GM21825 (cell line): ENCODE data around the gene URB2.

Experiments used
- ATAC-seq: cut with Tn5 transposase; IDR thresholded peaks from one replicate; pipeline ENCODE4 v1.9.1; 2021; ENCODE audit warnings: mild to moderate bottlenecking, moderate library complexity; ENCODE audit not compliant: unreplicated experiment

The URB2 gene

DNA sequence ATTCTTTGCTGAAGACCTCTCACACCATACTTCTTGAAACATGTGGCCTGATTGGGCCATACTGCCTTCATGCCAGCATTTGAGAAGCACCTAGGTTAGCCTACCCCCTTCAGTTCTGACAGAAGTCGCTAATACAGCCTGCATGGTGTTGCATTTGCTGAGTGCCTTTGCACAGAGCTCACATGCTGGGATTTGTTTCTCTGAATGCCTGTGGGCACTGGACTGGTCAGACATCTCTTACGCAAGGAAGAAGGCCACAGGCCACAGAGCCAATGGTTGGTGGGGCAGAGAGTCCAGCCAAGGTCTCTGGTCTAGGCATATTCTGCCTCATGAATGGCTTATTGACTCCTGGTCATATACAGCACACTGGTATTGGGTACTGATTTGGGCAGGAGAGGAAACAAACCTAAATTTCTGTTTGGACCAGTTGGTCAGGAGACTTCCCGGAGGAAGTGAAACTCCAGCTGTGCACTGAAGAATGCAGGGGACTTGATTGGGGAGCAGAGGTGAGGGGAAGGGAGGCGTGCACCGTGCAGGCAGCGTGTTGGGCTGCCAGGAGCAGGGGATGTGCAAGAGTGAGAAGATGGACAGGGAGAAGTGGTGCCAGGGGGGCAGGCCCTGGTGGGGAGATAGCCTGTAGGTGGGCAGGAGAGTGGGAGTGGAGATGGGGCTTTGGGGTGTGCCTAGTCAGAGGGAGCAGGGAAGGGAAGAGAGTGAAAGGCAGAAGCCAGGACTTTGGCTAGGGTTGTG lies 18.1 kb downstream of the URB2 start:
- no peak for ATAC-seq

DNA sequence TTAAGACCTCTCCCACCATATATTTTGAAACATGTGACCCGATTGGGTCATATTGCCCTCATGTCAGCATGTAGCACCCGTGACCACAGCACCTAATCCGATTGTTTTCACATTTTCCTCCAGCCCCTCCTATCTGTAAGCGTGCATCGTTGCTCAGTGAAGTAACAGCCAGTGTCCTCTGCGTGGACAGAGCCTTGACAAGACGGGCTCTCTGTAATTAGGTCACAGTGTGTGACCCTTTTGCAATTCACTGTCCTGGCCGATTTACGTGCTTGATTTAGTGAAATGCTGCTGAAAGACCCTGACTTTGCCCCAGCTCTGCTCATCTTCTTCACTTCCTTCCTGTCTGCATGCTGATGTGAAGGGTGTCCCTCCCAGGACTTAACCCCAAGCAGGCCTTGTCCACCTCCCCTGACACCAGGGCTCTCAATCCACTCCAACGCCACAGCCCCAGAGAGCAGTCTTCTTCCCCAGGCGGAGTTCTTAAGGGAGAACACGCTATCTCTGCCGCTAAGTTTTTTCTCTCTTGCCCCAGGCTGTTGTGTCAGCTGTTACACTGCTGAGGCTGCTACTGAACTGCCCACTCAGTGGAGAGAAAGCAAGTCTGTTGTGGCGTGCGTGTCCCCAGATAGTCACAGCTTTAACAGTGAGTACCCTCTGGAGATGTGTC lies 19.4 kb downstream of the URB2 start:
- ATAC-seq: no peak

GRCh38 chr1:229648406-229648805 lies 22.4 kb downstream of the URB2 start:
- ATAC-seq: no peak

DNA sequence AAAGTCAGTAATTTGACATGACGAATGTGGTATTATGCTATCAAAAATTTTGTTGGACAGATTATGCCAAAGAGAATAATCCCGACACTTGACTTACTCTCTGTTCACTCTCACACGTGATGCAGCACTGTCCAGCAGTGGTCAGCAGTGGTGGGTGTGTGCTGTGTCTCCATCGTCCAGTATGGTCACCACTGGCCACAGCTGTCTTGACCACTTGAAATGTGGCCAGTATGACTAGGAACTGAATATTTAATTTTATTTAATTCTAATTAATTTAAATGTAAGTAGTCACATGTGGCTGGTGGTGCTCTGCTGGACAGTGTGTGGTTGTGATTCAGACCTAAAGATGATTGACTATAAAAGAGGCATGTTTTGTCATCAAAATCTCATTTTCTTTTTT lies 24.0 kb downstream of the URB2 start:
- no peak for ATAC-seq

DNA sequence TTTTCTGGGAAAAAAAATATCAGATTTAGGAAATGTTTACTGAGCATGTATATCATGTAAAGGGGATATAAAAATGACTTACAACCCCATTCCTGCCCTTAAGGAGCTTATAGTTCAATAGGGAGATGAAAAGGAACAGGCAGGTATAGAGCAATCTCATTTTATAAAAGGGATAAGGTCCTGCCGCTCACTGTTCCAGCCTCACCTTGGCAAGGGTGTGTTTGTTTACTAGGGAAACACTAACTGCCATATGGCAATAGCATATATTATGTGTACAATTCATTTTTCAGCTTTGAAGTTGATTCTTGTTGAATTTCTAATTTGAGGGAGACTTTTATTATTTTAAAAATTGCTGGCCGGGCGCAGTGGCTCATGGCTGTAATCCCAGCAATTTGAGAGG lies 25.5 kb downstream of the URB2 start:
- ATAC-seq: no peak

- ATAC-seq: no peak
These were observed 27.4 kb downstream of the URB2 start for GRCh38 chr1:229653420-229653819.

DNA sequence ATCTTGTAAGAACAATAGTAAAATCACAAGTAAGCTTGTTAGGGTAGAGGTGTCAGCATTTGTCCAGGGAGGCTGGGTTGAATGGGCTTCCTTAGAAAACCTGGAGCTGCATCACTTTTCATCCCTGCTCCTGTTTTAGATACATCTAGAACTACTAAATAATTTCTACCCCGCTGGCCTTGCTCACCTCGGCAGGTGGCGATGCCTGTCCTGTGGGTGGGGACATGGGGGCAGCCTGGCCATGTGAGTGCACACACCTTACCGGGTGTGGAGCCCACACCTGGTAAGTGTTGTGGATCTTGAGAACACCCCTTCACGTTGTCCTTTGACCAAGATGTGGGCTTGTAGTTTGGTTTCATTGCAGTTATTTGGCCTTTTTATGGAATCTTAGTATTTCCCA lies 29.7 kb downstream of the URB2 start:
- no peak for ATAC-seq

DNA sequence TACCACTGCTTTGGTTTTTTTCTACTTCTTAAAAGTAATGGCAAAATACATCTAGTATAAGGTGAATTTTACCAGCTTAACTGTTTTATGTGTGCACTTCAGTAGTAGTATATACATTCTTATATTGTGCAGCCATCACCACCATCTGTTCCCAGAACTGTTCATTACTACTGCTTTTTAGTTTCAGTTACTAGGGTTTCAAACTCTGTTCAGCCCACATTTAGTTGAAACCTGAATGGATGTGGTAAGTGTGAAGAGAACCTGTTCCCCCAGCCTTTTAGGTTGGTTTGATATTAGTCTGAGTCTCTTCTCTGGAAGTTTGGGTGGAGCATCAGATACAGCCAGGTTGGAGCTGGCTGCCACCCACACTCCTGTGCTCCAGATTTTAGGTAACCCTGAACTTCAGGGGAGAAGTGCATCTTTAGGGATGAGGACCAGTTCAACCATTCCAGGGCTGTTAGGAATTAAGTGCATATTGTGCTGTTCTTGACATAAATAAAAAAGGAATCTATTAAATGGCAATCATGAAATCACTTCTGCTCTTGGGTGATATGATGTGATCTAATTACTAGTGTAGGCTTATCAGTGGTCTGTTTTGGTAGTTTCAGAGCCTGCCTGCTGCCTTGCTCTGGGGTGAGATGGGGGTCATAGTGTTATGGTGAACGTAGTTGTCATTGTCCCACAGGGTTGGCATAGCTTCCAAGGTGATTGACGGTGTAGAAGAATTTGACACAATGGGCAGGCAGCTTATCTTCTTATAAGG lies 32.1 kb downstream of the URB2 start:
- ATAC-seq: no peak

GRCh38 chr1:229661022-229661877 lies 35.2 kb downstream of the URB2 start:
- peak; percentile 77 for ATAC-seq

- no peak for ATAC-seq
These were observed 35.9 kb downstream of the URB2 start for GRCh38 chr1:229661897-229662296.

- peak; percentile 48 for ATAC-seq
These were observed 38.2 kb downstream of the URB2 start for GRCh38 chr1:229664133-229664689.

GRCh38 chr1:229665912-229666558 lies 40.0 kb downstream of the URB2 start:
- ATAC-seq: no peak

DNA sequence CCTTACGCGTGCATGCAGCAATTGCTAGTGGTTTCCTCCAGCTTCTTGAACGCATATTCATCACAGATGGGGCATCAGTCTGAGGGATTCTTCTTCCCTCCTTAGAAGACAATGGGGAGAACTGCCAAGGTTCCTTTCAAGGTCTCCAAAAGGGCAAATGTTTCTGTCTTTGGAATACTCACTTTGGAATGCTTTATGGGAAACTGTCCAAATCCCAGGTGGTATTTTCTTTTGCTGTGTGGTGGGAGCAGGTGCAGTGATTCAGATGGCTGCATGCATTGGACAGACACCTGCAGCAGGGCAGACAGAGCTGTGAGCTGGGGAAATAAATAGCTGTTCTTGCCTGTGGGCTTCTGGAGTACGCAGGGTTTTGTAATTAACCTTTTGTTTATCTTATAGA lies 40.5 kb downstream of the URB2 start:
- no peak for ATAC-seq

DNA sequence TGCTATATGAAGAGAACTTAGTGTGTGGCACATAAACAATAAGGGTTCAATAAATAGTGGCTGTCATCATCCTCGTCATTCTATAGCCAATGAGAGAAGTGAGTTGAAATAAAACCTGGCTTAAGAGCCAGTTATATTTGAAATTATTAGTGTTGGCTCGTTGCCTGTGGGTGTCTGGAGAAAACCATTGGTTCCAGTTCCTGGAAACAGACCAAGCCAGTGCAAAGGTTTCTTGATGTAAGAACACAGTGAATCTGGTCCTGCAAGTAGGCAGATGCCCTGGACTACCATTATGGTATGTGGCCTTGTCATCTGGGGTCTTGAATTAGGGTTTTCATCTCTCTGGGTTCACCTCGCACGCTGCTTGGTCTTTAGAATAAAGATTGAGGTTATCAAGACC lies 43.3 kb downstream of the URB2 start:
- no peak for ATAC-seq

DNA sequence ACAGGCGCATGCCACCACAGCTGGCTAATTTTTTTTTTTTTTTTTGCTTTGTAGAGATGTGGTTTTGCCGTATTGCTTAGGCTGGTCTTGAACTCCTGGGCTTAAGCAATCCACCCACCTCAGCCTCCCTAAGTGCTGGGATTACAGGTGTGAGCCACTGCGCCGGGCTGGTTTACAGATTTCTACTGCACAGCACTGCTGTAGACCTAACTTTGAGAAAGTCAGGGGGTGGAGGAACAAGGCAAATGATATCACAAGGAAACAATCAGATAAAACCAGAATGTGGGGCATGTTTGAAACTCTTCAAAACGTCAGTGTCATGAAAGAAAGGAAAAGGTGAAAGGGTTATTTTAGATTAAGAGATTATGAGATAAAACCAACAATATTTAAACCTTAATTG lies 45.3 kb downstream of the URB2 start:
- no peak for ATAC-seq

DNA sequence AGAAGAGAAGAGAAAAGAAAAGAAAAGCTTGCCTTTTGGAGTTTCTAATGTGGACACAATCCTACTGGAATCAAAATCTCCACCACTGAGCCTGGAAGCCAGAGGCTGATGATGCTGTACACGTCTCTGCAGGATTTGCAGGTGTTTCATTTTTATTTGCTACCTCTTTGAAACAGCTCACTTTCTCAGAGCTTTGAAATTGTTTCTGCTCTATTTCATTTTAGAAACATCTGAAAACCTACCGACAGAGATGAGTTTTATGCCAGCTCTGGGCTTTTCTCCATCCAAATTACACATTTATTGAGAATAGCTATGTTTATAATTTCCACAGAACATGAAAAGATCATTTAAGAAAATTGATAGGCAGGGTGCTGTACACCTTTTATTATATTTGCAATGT lies 46.2 kb downstream of the URB2 start:
- ATAC-seq: no peak

DNA sequence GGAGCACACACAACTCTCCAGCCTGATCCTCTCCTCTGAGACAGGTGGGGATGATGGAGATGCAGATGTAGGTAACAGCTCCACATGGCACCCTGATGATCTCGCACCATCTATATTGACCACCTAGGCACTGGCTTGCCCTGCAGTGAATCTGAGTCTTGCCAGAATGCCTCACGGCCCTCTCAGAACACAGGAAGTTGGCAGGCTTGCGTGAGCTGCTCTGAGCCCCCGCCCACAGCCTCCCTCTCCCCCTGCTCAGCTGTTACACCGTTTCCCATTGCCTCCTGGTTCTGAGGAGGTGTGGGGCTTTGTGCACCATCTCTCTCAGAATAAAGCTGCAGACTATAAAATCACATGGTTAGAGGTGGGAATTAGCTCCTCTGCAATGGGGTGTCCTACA lies 48.0 kb downstream of the URB2 start:
- ATAC-seq: no peak

DNA sequence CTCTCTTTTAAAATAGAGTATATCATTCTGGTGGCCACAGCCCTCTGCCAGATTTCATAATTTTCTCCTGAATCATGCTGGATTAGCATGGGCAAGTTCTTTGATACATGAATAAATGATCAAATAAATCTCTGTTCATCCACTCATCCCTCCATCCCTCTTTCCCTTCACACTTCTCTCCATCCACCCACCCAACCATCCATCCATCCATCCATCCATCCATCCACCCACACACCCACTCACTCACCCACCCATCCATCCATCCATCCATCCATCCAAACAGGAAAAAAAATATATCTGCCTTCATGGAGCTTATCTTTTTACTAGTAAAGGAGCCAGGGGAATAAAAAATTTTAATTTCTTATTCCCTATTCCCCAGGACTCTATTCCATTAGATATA lies 49.3 kb downstream of the URB2 start:
- ATAC-seq: no peak

DNA sequence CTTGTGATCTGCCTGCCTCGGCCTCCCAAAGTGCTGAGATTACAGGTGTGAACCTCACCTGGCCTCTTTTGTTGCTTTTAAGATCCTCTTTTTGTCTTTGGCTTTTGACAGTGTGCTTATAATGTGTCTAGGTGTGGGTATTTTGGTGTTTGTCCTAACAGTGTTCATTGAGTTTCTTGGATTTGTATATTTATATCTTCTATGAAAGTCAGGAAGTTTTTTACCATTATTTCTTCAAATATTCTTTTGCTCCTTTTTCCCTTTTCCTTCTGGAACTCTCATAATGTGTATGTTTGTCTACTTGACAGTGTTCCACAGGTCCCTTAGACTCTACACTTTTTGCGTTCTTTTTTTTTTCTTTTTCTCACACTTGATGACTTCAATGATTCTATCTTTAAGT lies 59.1 kb downstream of the URB2 start:
- no peak for ATAC-seq

GRCh38 chr1:229689273-229689672 lies 63.2 kb downstream of the URB2 start:
- ATAC-seq: no peak
